B cell (primary cell): Measurements from ENCODE around the gene SKOR1. TPM values are rescaled to one million over a fixed set of nuclear protein-coding genes. Genes with fewer than 3 reads are reported as not detected.

ENCODE experiments used
- ATAC-seq: fragments of 200-7000 bp; cut with Tn5 transposase; one replicate; pipeline ENCODE4 v1.10.0; 2021; ENCODE audit warnings: low read depth, mild to moderate bottlenecking, moderate number of reproducible peaks, moderate library complexity
- CTCF ChIA-PET: fragments of 350-600 bp; sonication (Branson Sonifier 250); formaldehyde crosslinking; loops from one replicate; lab custom pipeline; 2021; ENCODE audit warnings: antibody characterized with exemption, inconsistent platforms; lab: Charles Lee
- POLR2A ChIA-PET: fragments of 350-600 bp; sonication (Branson Sonifier 250); formaldehyde crosslinking; loops from one replicate; lab custom pipeline; 2021; ENCODE audit warnings: antibody characterized with exemption; lab: Charles Lee
- DNase-seq: peaks from one replicate; pipeline ENCODE4 v3.0.0; 2013
- H2AFZ ChIP-seq: 2 replicates; pipeline ENCODE4 v1.6.1; 2012; ENCODE audit warnings: mild to moderate bottlenecking, low read depth, low read length; ENCODE audit not compliant: insufficient read depth, poor library complexity, severe bottlenecking
- H3K27ac ChIP-seq, 2 donors: 1 replicate in 1 of 2; 2 replicates in 1 of 2; pipeline ENCODE4 v1.5.1; 2012 to 2013; ENCODE audit warnings: low read length in 2 of 2, mild to moderate bottlenecking in 2 of 2, moderate library complexity in 1 of 2
- H3K27me3 ChIP-seq, 4 experiments: fragments of 200-600 bp in 1 of 4; sonication (generic) in 1 of 4; replicated peaks in 1 of 4; 1 replicate in 2 of 4; 2 replicates in 2 of 4; pipeline versions ENCODE4 v1.6.1 to v1.7.0; 2013 to 2016; ENCODE audit warnings: low read length in 3 of 4, mild to moderate bottlenecking in 2 of 4, mixed read lengths in 1 of 4, moderate library complexity in 1 of 4; ENCODE audit not compliant: insufficient read depth in 4 of 4, control insufficient read depth in 3 of 4; ENCODE audit errors: control extremely low read depth in 1 of 4
- H3K36me3 ChIP-seq, 2 experiments: replicated peaks in 1 of 2; 1 replicate in 1 of 2; 2 replicates in 1 of 2; pipeline versions ENCODE4 v1.6.1 to v1.7.1; 2013; ENCODE audit warnings: low read length in 1 of 2; ENCODE audit not compliant: insufficient read depth in 2 of 2, control insufficient read depth in 1 of 2; ENCODE audit errors: control extremely low read depth in 1 of 2, extremely low read depth in 1 of 2
- H3K4me1 ChIP-seq, 2 donors: fragments of 200-600 bp in 1 of 2; sonication (generic) in 1 of 2; 1 replicate in 1 of 2; 2 replicates in 1 of 2; pipeline versions ENCODE4 v1.5.1 to v1.6.1; 2013 to 2017; ENCODE audit warnings: low read length in 2 of 2; ENCODE audit not compliant: control insufficient read depth in 2 of 2, insufficient read depth in 2 of 2
- H3K4me2 ChIP-seq: replicated peaks from 2 replicates; pipeline ENCODE3; 2012; ENCODE audit warnings: mild to moderate bottlenecking, low read depth, low read length; ENCODE audit not compliant: poor library complexity, severe bottlenecking
- H3K4me3 ChIP-seq, 5 experiments: fragments of 200-600 bp in 1 of 5; sonication (generic) in 1 of 5; 1 replicate in 3 of 5; 2 replicates in 2 of 5; pipeline versions ENCODE4 v1.5.1 to v1.7.0; 2011 to 2016; ENCODE audit warnings: low read length in 4 of 5, mild to moderate bottlenecking in 4 of 5, low read depth in 2 of 5, control low read depth in 1 of 5, moderate library complexity in 1 of 5; ENCODE audit not compliant: insufficient read depth in 1 of 5; ENCODE audit errors: control extremely low read depth in 1 of 5, extremely low read depth in 1 of 5
- H3K79me2 ChIP-seq: fragments of 200-600 bp; sonication (generic); one replicate; pipeline ENCODE4 v1.6.0; 2016; ENCODE audit warnings: low read length; ENCODE audit not compliant: control insufficient read depth, insufficient read depth
- H3K9ac ChIP-seq: fragments of 200-600 bp; sonication (generic); 2 replicates; pipeline ENCODE4 v1.6.1; 2017; ENCODE audit warnings: mild to moderate bottlenecking, low read length, moderate library complexity
- H3K9me3 ChIP-seq, 3 donors: one replicate each; pipeline versions ENCODE4 v1.6.1 to v1.7.1; 2013; ENCODE audit warnings: low read length in 2 of 3; ENCODE audit not compliant: control insufficient read depth in 2 of 3, insufficient read depth in 1 of 3; ENCODE audit errors: control extremely low read depth in 1 of 3
- H4K20me1 ChIP-seq: 2 replicates; pipeline ENCODE4 v1.6.0; 2012; ENCODE audit warnings: mild to moderate bottlenecking, low read length; ENCODE audit not compliant: insufficient read depth, control insufficient read depth, poor library complexity, severe bottlenecking
- H3K27ac Mint-ChIP-seq: one replicate; pipeline ENCODE4 v1.8.0; 2021; ENCODE audit warnings: mixed read lengths
- H3K27me3 Mint-ChIP-seq: one replicate; pipeline ENCODE4 v1.8.0; 2021; ENCODE audit warnings: mixed read lengths
- H3K4me1 Mint-ChIP-seq: one replicate; pipeline ENCODE4 v1.8.0; 2021; ENCODE audit warnings: mixed read lengths
- H3K4me3 Mint-ChIP-seq: one replicate; pipeline ENCODE4 v1.8.0; 2021; ENCODE audit warnings: mixed read lengths
- H3K9me3 Mint-ChIP-seq: one replicate; pipeline ENCODE4 v1.8.0; 2022; ENCODE audit warnings: mixed read lengths; ENCODE audit not compliant: insufficient read depth
- EZH2 ChIP-seq: IDR thresholded peaks from 2 replicates; pipeline ENCODE4 v1.6.1; 2012; ENCODE audit warnings: borderline replicate concordance, low read depth, mild to moderate bottlenecking, moderate library complexity, low read length; ENCODE audit not compliant: insufficient read depth, poor library complexity, severe bottlenecking
- WGBS: methylation state at CpG from one replicate; pipeline ENCODE4 v1.1.5; 2013; ENCODE audit warnings: missing lambda C conversion rate; ENCODE audit not compliant: insufficient coverage; 5-methylcytosine and 5-hydroxymethylcytosine counted together
- intact Hi-C: fragments of 100-400 bp; cut with micrococcal nuclease; formaldehyde crosslinking; loops from one replicate; pipeline ENCODE4 v1.10.0; 2022
- polyA plus RNA-seq: library from polyadenylated mRNA; depleted of rRNA; stranded (reverse); fragments of >200 nt; gene quantifications from 2 replicates; pipeline ENCODE4 v1.2.3, GENCODE V29; 2012
- total RNA-seq, 2 donors: library from RNA; stranded (reverse); fragments of 120-200 nt in 1 of 2; gene quantifications; 1 replicate in 1 of 2; 2 replicates in 1 of 2; pipeline versions ENCODE4 v1.2.3 to v1.2.4, GENCODE V29; 2013 to 2022
- TF ChIP-seq, protein P1 (sequence below): fragments of 200-600 bp; IDR thresholded peaks from one replicate; pipeline ENCODE4 v1.8.0; 2022; ENCODE audit warnings: antibody characterized with exemption, mild to moderate bottlenecking

Gene SKOR1
- total and polyA plus RNA-seq, 2 donors (not counting 1 experiment from before 2014, with no cell fraction given), result 0.37 to 0.67 TPM

DNA sequence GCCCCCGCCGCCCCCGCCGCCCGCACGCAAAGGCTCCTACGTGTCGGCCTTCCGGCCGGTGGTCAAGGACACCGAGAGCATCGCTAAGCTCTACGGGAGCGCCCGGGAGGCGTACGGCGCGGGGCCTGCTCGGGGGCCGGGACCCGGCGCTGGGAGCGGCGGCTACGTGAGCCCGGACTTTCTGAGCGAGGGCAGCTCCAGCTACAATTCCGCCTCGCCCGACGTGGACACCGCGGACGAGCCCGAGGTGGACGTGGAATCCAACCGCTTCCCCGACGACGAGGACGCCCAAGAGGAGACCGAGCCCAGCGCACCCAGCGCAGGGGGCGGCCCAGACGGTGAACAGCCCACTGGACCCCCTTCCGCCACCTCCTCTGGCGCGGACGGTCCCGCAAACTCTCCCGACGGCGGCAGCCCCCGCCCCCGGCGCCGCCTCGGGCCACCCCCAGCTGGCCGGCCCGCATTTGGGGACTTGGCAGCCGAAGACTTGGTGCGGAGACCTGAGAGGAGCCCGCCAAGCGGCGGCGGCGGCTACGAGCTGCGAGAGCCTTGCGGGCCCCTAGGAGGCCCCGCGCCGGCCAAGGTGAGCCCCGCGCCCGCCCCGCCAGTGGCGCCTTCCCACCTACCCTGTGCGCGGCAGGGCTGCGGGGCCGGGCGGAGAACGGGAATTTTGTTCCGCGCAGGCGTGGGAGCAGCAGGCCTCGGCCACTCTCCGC lies 2.4 kb downstream of the SKOR1 start:
- 15% methylated on average over 91 of the region's 91 CpGs for WGBS
- no peak overlapping the region for H3K4me3 ChIP-seq
- peak; percentile 51 for DNase-seq
- peak overlapping the region; percentile 15 for H3K9ac ChIP-seq
- Mint-ChIP-seq H3K4me3 (no peak overlapping the region), H3K4me1 (peaks cover 52% of the 10 kb centered on the region), H3K27me3 (peaks cover 62% of the 10 kb centered on the region), H3K27ac (no peak overlapping the region), H3K9me3 (no peaks in the 10 kb centered on the region)
- peaks cover 0 to 80% (median 17%) of the 10 kb centered on the region in 3 donors for H3K9me3 ChIP-seq
- no peak overlapping the region for H2AFZ ChIP-seq
- H3K4me2 ChIP-seq, result peak overlapping the region; percentile 60
- H3K27ac ChIP-seq, result no peak overlapping the region
- ChIA-PET POLR2A (interaction anchor here (0.7 kb wide), 1 partner anchor 267 kb away, joined by 3 read pairs; no protein-coding TSS in a partner anchor), CTCF (interaction anchor here (0.5 to 16.8 kb wide), 2 partner anchors 45 to 396 kb away, joined by 3 to 237 read pairs; no protein-coding TSS in a partner anchor)
- peaks cover 55 to 74% of the 10 kb centered on the region in 2 donors for H3K4me1 ChIP-seq
- H4K20me1 ChIP-seq, result peaks cover 14% of the 10 kb centered on the region
- no peaks in the 10 kb centered on the region for H3K79me2 ChIP-seq
- intact Hi-C loops, result no loop called here
- no peaks in the 10 kb centered on the region for H3K36me3 ChIP-seq
- ATAC-seq, result no peak
- peaks cover 4 to 89% (median 68%) of the 10 kb centered on the region in 4 experiments for H3K27me3 ChIP-seq
- TF ChIP-seq, protein P1, sequence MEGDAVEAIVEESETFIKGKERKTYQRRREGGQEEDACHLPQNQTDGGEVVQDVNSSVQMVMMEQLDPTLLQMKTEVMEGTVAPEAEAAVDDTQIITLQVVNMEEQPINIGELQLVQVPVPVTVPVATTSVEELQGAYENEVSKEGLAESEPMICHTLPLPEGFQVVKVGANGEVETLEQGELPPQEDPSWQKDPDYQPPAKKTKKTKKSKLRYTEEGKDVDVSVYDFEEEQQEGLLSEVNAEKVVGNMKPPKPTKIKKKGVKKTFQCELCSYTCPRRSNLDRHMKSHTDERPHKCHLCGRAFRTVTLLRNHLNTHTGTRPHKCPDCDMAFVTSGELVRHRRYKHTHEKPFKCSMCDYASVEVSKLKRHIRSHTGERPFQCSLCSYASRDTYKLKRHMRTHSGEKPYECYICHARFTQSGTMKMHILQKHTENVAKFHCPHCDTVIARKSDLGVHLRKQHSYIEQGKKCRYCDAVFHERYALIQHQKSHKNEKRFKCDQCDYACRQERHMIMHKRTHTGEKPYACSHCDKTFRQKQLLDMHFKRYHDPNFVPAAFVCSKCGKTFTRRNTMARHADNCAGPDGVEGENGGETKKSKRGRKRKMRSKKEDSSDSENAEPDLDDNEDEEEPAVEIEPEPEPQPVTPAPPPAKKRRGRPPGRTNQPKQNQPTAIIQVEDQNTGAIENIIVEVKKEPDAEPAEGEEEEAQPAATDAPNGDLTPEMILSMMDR, result no peak

DNA sequence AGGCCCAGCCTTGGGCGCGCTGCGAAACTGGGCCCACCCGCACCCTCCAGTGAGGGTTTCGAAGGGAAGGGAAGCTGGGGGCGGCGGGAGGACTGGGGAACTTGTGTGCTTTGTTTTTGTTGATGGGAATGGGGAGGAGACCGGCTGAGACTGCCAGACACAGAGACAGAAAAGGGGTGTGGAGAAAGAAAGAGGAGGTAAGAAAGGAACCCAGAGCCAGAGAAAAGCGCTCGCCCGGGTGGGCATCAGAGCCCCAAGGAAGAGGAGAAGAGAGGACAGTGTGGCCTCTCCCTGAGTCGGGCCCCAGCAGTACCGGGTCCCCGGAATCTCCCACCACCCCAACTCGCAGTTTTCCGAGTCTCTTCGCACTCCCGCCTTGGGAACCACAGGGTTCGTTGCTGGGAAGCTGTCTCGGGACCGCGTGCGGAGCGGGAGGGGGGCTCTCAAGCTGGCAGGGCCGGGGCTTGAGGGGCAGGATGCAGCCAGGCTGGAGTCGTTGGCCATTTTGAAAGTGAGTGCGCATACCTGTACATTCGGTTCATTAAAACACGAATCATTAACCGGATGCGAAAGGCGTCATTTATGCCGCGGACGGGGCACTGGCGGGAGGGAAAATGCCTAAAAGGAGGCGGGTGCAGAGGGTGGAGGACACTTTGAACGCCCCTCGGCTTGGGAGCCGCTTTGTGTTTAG lies 3.1 kb downstream of the SKOR1 start:
- Mint-ChIP-seq H3K27ac (peak overlapping the region; percentile 50), H3K27me3 (peaks cover 69% of the 10 kb centered on the region), H3K4me3 (peak overlapping the region; percentile 69), H3K9me3 (no peaks in the 10 kb centered on the region), H3K4me1 (peaks cover 57% of the 10 kb centered on the region)
- ATAC-seq, result no peak
- Histone ChIP-seq H4K20me1 (peaks cover 14% of the 10 kb centered on the region), H3K4me1 (peaks cover 59 to 77% of the 10 kb centered on the region in 2 donors), H3K27ac (no peak overlapping the region), H3K79me2 (no peaks in the 10 kb centered on the region), H3K9ac (peak overlapping the region; percentile 15), H3K4me3 (peak overlapping the region in 1 of 5 experiments; percentile 41), H3K4me2 (peak overlapping the region; percentile 60), H3K27me3 (peaks cover 4 to 93% (median 70%) of the 10 kb centered on the region in 4 experiments), H3K9me3 (peaks cover 0 to 83% (median 17%) of the 10 kb centered on the region in 3 donors), H3K36me3 (no peaks in the 10 kb centered on the region), H2AFZ (no peak overlapping the region)
- POLR2A ChIA-PET, result interaction anchor here (0.7 kb wide), 1 partner anchor 267 kb away, joined by 3 read pairs; no protein-coding TSS in a partner anchor
- CTCF ChIA-PET, result interaction anchor here (1.6 to 16.8 kb wide), 2 partner anchors 9 to 45 kb away, joined by 3 to 237 read pairs; no protein-coding TSS in a partner anchor
- TF ChIP-seq, protein P1, result no peak
- peak; percentile 62 for TF ChIP-seq EZH2
- 12% methylated on average over 39 of the region's 40 CpGs for WGBS
- intact Hi-C loops, result no loop called here
- peak; percentile 53 for DNase-seq
